HCT116 (cell line): ENCODE measurements around the gene MEG3. TPM values are rescaled to one million over a fixed set of nuclear protein-coding genes. Genes with fewer than 3 reads are reported as not detected.

Source experiments
- ATAC-seq: fragments of 200-7000 bp; cut with Tn5 transposase; 2 replicates; pipeline ENCODE4 v1.9.1; 2020; ENCODE audit warnings: mild to moderate bottlenecking, moderate library complexity
- BruUV-seq: library from RNA; stranded (reverse); fragments of 400-500 nt; replicated peaks from 2 replicates; lab custom pipeline; 2021; lab: Mats Ljungman, UMichigan
- CTCF ChIA-PET: fragments of 300-600 bp; sonication (Branson Sonifier 250); formaldehyde crosslinking; loops from one replicate; lab custom pipeline; 2021; ENCODE audit warnings: antibody characterized with exemption; lab: Charles Lee
- POLR2A ChIA-PET: fragments of 300-600, 350-600 bp; sonication (Branson Sonifier 250); formaldehyde crosslinking; loops from one replicate; lab custom pipeline; 2021; ENCODE audit warnings: antibody characterized with exemption; lab: Charles Lee
- RAD21 ChIA-PET, 2 experiments: fragments of 300-600 bp; sonication (Branson Sonifier 250); formaldehyde crosslinking; loops; one replicate each; lab custom pipeline; 2023; ENCODE audit warnings: low total read pairs in 2 of 2; ENCODE audit not compliant: uncharacterized antibody in 2 of 2, unreplicated experiment in 2 of 2, low non-redundant PET in 1 of 2; lab: Charles Lee
- DNase-seq: peaks from one replicate; pipeline ENCODE4 v3.0.0-alpha.2; 2010; ENCODE audit warnings: low read depth, low spot score
- H2AFZ ChIP-seq: fragments of 200-600 bp; shearing (Covaris generic), sonication (generic); 2 replicates; pipeline ENCODE4 v1.6.1; 2017; ENCODE audit warnings: low read depth, mixed run types, mixed read lengths, antibody characterized with exemption, low read length; ENCODE audit not compliant: poor library complexity, severe bottlenecking
- H3K27ac ChIP-seq: 2 replicates; pipeline ENCODE4 v1.5.1; 2012; ENCODE audit warnings: low read depth, low read length
- H3K27me3 ChIP-seq: fragments of 200-600 bp; sonication (generic); 2 replicates; pipeline ENCODE4 v1.6.1; 2016; ENCODE audit warnings: mixed run types, low read length, mixed read lengths; ENCODE audit not compliant: insufficient read depth
- H3K36me3 ChIP-seq, 2 experiments: fragments of 200-500 bp in 1 of 2; fragments of 200-600 bp in 1 of 2; sonication (Bioruptor generic) in 1 of 2; sonication (generic) in 1 of 2; 2 replicates each; pipeline versions ENCODE4 v1.5.1 to v1.6.1; 2014 to 2016; ENCODE audit warnings: low read length in 2 of 2, inconsistent platforms in 1 of 2, mixed read lengths in 1 of 2, mixed run types in 1 of 2; ENCODE audit not compliant: insufficient read depth in 2 of 2, control insufficient read depth in 1 of 2
- H3K4me1 ChIP-seq, 2 experiments: fragments of 200-600 bp in 1 of 2; sonication (generic) in 1 of 2; 2 replicates each; pipeline versions ENCODE4 v1.5.1 to v1.6.1; 2012 to 2017; ENCODE audit warnings: low read length in 2 of 2, inconsistent platforms in 1 of 2, mild to moderate bottlenecking in 1 of 2, mixed read lengths in 1 of 2, mixed run types in 1 of 2, moderate library complexity in 1 of 2; ENCODE audit not compliant: insufficient read depth in 2 of 2, control insufficient read depth in 1 of 2
- H3K4me2 ChIP-seq: fragments of 200-600 bp; sonication (generic); 2 replicates; pipeline ENCODE4 v1.6.1; 2017; ENCODE audit warnings: mixed run types, low read length, mixed read lengths
- H3K4me3 ChIP-seq, 2 experiments: fragments of 200-600 bp in 1 of 2; sonication (generic) in 1 of 2; replicated peaks in 1 of 2; 2 replicates each; pipeline ENCODE4 v1.5.1; 2011 to 2016; ENCODE audit warnings: low read length in 2 of 2, control low read depth in 1 of 2, low read depth in 1 of 2, mild to moderate bottlenecking in 1 of 2, mixed read lengths in 1 of 2, mixed run types in 1 of 2
- H3K79me2 ChIP-seq: fragments of 200-600 bp; sonication (generic); 2 replicates; pipeline ENCODE4 v1.6.1; 2017; ENCODE audit warnings: mild to moderate bottlenecking, mixed run types, low read length, moderate library complexity, mixed read lengths; ENCODE audit not compliant: insufficient read depth
- H3K9ac ChIP-seq: fragments of 200-600 bp; sonication (generic); 2 replicates; pipeline ENCODE4 v1.6.1; 2016; ENCODE audit warnings: low read length, mixed read lengths
- H3K9me2 ChIP-seq: fragments of 200-600 bp; sonication (generic), shearing (Covaris generic); 2 replicates; pipeline ENCODE4 v1.6.1; 2017; ENCODE audit warnings: mixed run types, mild to moderate bottlenecking, moderate library complexity; ENCODE audit not compliant: insufficient read depth
- H3K9me3 ChIP-seq, 2 experiments: fragments of 200-500 bp in 1 of 2; fragments of 200-600 bp in 1 of 2; sonication (Bioruptor generic) in 1 of 2; sonication (generic) in 1 of 2; 2 replicates each; pipeline ENCODE4 v1.6.1; 2014 to 2017; ENCODE audit warnings: low read length in 2 of 2, mixed read lengths in 2 of 2, inconsistent platforms in 1 of 2, low read depth in 1 of 2, mild to moderate bottlenecking in 1 of 2, mixed run types in 1 of 2, moderate library complexity in 1 of 2; ENCODE audit not compliant: control insufficient read depth in 1 of 2, insufficient read depth in 1 of 2
- H4K20me1 ChIP-seq: fragments of 200-600 bp; sonication (generic), shearing (Covaris generic); 2 replicates; pipeline ENCODE4 v1.6.1; 2017; ENCODE audit warnings: mixed run types, mild to moderate bottlenecking, moderate library complexity; ENCODE audit not compliant: insufficient read depth
- EZH2 ChIP-seq: fragments of 200-600 bp; sonication (generic); IDR thresholded peaks from 2 replicates; pipeline ENCODE4 v1.6.1; 2017; ENCODE audit warnings: antibody characterized with exemption, mixed run types
- EZH2phosphoT487 ChIP-seq: fragments of 200-600 bp; IDR thresholded peaks from 2 replicates; pipeline ENCODE4 v1.6.1; 2018; ENCODE audit warnings: antibody characterized with exemption, borderline replicate concordance
- FOSL1 ChIP-seq: IDR thresholded peaks from 2 replicates; pipeline ENCODE4 v1.6.1; 2012; ENCODE audit warnings: low read depth
- SIN3A ChIP-seq: IDR thresholded peaks from 2 replicates; pipeline ENCODE4 v1.6.1; 2012; ENCODE audit warnings: low read depth
- SP1 ChIP-seq: IDR thresholded peaks from 2 replicates; pipeline ENCODE4 v1.6.1; 2012; ENCODE audit warnings: low read depth
- TCF7L2 ChIP-seq: IDR thresholded peaks from 2 replicates; pipeline ENCODE4 v1.7.0; 2011; ENCODE audit warnings: borderline replicate concordance, inconsistent platforms; ENCODE audit not compliant: insufficient read depth, insufficient read length; ENCODE audit errors: extremely low read depth
- YY1 ChIP-seq: IDR thresholded peaks from 2 replicates; pipeline ENCODE4 v1.6.1; 2011; ENCODE audit warnings: low read length, low read depth, moderate library complexity, mild to moderate bottlenecking; ENCODE audit not compliant: insufficient replicate concordance; ENCODE audit errors: extremely low read depth
- ZFX ChIP-seq: fragments of 450-650 bp; IDR thresholded peaks from 2 replicates; pipeline ENCODE4 v1.6.1; 2017
- intact Hi-C: fragments of 100-400 bp; cut with micrococcal nuclease; formaldehyde crosslinking; loops from 2 replicates; pipeline ENCODE4 v1.10.0; 2022
- total RNA-seq: library from RNA; stranded (reverse); gene quantifications from one replicate; pipeline ENCODE4 v1.2.1, GENCODE V29; 2021; ENCODE audit not compliant: unreplicated experiment
- TF ChIP-seq, protein P1 (sequence below): IDR thresholded peaks from 2 replicates; pipeline ENCODE4 v1.6.1; 2011; ENCODE audit warnings: mild to moderate bottlenecking, low read length, moderate library complexity; ENCODE audit not compliant: insufficient replicate concordance; ENCODE audit errors: extremely low read depth

The MEG3 gene
- total RNA-seq, 1 experiment from 2014 or later, result 2.5 TPM

DNA sequence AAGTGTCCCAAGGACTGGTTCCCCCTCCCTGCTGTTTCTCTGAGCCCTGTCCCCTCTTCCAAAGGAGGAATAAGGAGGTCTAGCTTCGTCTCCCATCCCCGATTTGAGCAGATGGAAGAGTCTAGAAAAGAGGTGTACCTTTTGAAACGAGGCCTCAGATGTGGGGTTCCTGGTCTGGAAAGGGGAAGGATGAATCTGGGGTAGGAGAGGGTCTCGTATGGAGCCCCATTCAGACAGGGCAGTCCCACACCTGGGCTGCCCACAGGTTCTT is 13.3 kb downstream of the MEG3 start:
- Histone ChIP-seq H3K4me3 (no peak overlapping the region), H3K4me2 (no peak overlapping the region), H3K9me2 (no peaks in the 10 kb centered on the region), H3K9ac (no peak overlapping the region), H3K27ac (no peak overlapping the region), H4K20me1 (no peaks in the 10 kb centered on the region), H3K9me3 (no peaks in the 10 kb centered on the region), H3K4me1 (no peaks in the 10 kb centered on the region), H2AFZ (no peak overlapping the region), H3K79me2 (no peaks in the 10 kb centered on the region), H3K27me3 (no peaks in the 10 kb centered on the region), H3K36me3 (no peaks in the 10 kb centered on the region)
- TF ChIP-seq EZH2, result no peak
- no peak for TF ChIP-seq SP1
- no peak for TF ChIP-seq ZFX
- TF ChIP-seq, protein P1, sequence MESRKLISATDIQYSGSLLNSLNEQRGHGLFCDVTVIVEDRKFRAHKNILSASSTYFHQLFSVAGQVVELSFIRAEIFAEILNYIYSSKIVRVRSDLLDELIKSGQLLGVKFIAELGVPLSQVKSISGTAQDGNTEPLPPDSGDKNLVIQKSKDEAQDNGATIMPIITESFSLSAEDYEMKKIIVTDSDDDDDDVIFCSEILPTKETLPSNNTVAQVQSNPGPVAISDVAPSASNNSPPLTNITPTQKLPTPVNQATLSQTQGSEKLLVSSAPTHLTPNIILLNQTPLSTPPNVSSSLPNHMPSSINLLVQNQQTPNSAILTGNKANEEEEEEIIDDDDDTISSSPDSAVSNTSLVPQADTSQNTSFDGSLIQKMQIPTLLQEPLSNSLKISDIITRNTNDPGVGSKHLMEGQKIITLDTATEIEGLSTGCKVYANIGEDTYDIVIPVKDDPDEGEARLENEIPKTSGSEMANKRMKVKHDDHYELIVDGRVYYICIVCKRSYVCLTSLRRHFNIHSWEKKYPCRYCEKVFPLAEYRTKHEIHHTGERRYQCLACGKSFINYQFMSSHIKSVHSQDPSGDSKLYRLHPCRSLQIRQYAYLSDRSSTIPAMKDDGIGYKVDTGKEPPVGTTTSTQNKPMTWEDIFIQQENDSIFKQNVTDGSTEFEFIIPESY, result no peak
- no peak for TF ChIP-seq TCF7L2
- TF ChIP-seq FOSL1, result no peak
- TF ChIP-seq EZH2phosphoT487, result no peak
- no peak for ATAC-seq
- BruUV-seq, result no TSS peak
- DNase-seq, result no peak
- CTCF ChIA-PET, result interaction anchor here (1.4 kb wide), 1 partner anchor 12 kb away, joined by 3 read pairs; no protein-coding TSS in a partner anchor
- RAD21 ChIA-PET, result no interaction called here
- intact Hi-C loops, result no loop called here
- POLR2A ChIA-PET, result no interaction called here

DNA sequence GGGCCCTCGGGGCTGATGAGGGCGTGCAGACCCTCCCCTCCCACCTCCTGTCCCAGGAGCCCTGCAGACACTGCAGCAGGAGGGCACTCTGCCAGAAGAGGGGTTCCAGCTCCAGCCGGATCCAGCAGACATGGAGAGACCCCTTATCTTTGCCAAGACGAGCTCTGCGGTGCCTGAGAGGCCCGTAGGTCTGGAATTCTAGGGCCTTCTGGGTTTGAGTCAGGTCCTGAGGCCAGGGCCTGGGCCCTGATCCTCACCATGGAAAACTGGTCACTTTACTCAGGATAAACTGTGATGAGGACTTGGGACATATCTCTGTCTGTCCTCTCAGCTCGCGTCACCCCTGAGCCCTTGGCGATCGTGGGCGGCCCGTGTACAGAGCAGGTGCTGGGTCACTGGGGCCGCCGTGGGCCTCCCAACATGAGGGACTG is 13.8 kb downstream of the MEG3 start:
- Histone ChIP-seq H3K9ac (no peak overlapping the region), H3K79me2 (no peaks in the 10 kb centered on the region), H4K20me1 (no peaks in the 10 kb centered on the region), H3K9me3 (no peaks in the 10 kb centered on the region), H3K4me3 (no peak overlapping the region), H3K4me2 (no peak overlapping the region), H2AFZ (no peak overlapping the region), H3K27me3 (no peaks in the 10 kb centered on the region), H3K4me1 (no peaks in the 10 kb centered on the region), H3K36me3 (no peaks in the 10 kb centered on the region), H3K9me2 (no peaks in the 10 kb centered on the region), H3K27ac (no peak overlapping the region)
- BruUV-seq, result no TSS peak
- POLR2A ChIA-PET, result no interaction called here
- ATAC-seq, result no peak
- no peak for TF ChIP-seq YY1
- TF ChIP-seq EZH2, result no peak
- TF ChIP-seq SIN3A, result no peak
- DNase-seq, result no peak
- CTCF ChIA-PET, result no interaction called here
- intact Hi-C loops, result no loop called here
- RAD21 ChIA-PET, result no interaction called here
